Trophoblast cell (in vitro differentiated cells and primary cell): ENCODE results near the gene NECTIN4.
A peak's percentile ranks its signal among the peaks of the same experiment; 100 is the strongest.

Experiments used
- DNase-seq, 2 donors: peaks; one replicate each; pipeline ENCODE4 v3.0.0-alpha.2; 2016
- H2AFZ ChIP-seq: 2 replicates; pipeline ENCODE4 v1.6.1; 2013; ENCODE audit warnings: low read length, moderate library complexity, mild to moderate bottlenecking; ENCODE audit not compliant: insufficient read depth, poor library complexity
- H2AK5ac ChIP-seq: 2 replicates; pipeline ENCODE4 v1.6.1; 2013; ENCODE audit warnings: mild to moderate bottlenecking, low read length
- H2BK120ac ChIP-seq: 2 replicates; pipeline ENCODE4 v1.6.1; 2013; ENCODE audit warnings: low read length, mild to moderate bottlenecking, moderate library complexity; ENCODE audit not compliant: insufficient read depth, poor library complexity
- H2BK12ac ChIP-seq: 2 replicates; pipeline ENCODE4 v1.6.1; 2013; ENCODE audit warnings: mild to moderate bottlenecking, low read length, moderate library complexity
- H2BK5ac ChIP-seq: 2 replicates; pipeline ENCODE4 v1.6.1; 2013; ENCODE audit warnings: low read length, low read depth, moderate library complexity, mild to moderate bottlenecking; ENCODE audit not compliant: poor library complexity
- H3K14ac ChIP-seq: 2 replicates; pipeline ENCODE4 v1.6.1; 2013; ENCODE audit warnings: mild to moderate bottlenecking, low read length
- H3K18ac ChIP-seq: 2 replicates; pipeline ENCODE4 v1.6.1; 2013; ENCODE audit warnings: mild to moderate bottlenecking, low read length
- H3K23ac ChIP-seq: 2 replicates; pipeline ENCODE4 v1.6.1; 2013; ENCODE audit warnings: low read length
- H3K27ac ChIP-seq: 2 replicates; pipeline ENCODE4 v1.5.1; 2013; ENCODE audit warnings: low read depth, mild to moderate bottlenecking, inconsistent platforms, low read length, moderate library complexity
- H3K27me3 ChIP-seq: 2 replicates; pipeline ENCODE4 v1.6.1; 2013; ENCODE audit warnings: inconsistent platforms, mild to moderate bottlenecking, low read length, moderate library complexity; ENCODE audit not compliant: insufficient read depth
- H3K36me3 ChIP-seq, 2 experiments: 1 replicate in 1 of 2; 2 replicates in 1 of 2; pipeline ENCODE4 v1.6.1; 2013; ENCODE audit warnings: low read length in 2 of 2, mild to moderate bottlenecking in 2 of 2, moderate library complexity in 1 of 2; ENCODE audit not compliant: insufficient read depth in 2 of 2, control insufficient read depth in 1 of 2
- H3K4ac ChIP-seq: 2 replicates; pipeline ENCODE4 v1.6.1; 2013; ENCODE audit warnings: low read depth, mild to moderate bottlenecking, low read length, moderate library complexity
- H3K4me1 ChIP-seq, 2 experiments: 1 replicate in 1 of 2; 2 replicates in 1 of 2; pipeline ENCODE4 v1.6.1; 2013; ENCODE audit warnings: low read length in 2 of 2, mild to moderate bottlenecking in 2 of 2, moderate library complexity in 1 of 2; ENCODE audit not compliant: insufficient read depth in 2 of 2, control insufficient read depth in 1 of 2
- H3K4me2 ChIP-seq: 2 replicates; pipeline ENCODE4 v1.6.1; 2013; ENCODE audit warnings: inconsistent platforms, mild to moderate bottlenecking, low read length, moderate library complexity
- H3K4me3 ChIP-seq: 2 replicates; pipeline ENCODE4 v1.5.1; 2013; ENCODE audit warnings: mild to moderate bottlenecking, low read depth, low read length, inconsistent platforms
- H3K79me1 ChIP-seq: one replicate; pipeline ENCODE4 v1.6.1; 2013; ENCODE audit warnings: low read length
- H3K79me2 ChIP-seq: 2 replicates; pipeline ENCODE4 v1.6.1; 2013; ENCODE audit warnings: low read length, mild to moderate bottlenecking; ENCODE audit not compliant: control insufficient read depth, insufficient read depth, poor library complexity
- H3K9ac ChIP-seq: 2 replicates; pipeline ENCODE4 v1.6.1; 2013; ENCODE audit warnings: mild to moderate bottlenecking, low read length
- H3K9me3 ChIP-seq: 2 replicates; pipeline ENCODE4 v1.6.1; 2013; ENCODE audit warnings: low read depth, mild to moderate bottlenecking, control low read depth, inconsistent platforms, low read length; ENCODE audit not compliant: insufficient read depth
- H4K12ac ChIP-seq: 2 replicates; pipeline ENCODE4 v1.6.1; 2013; ENCODE audit warnings: low read depth, mild to moderate bottlenecking, low read length, moderate library complexity
- H4K8ac ChIP-seq: 2 replicates; pipeline ENCODE4 v1.6.1; 2013; ENCODE audit warnings: low read depth, mild to moderate bottlenecking, low read length, moderate library complexity
- H4K91ac ChIP-seq: one replicate; pipeline ENCODE4 v1.6.1; 2013; ENCODE audit warnings: low read depth, mild to moderate bottlenecking, low read length, moderate library complexity
- WGBS: extraction: QIAGEN DNeasy Blood & Tissue Kit; methylation state at CpG from one replicate; pipeline ENCODE4 v1.1.7; 2013; ENCODE audit warnings: missing lambda C conversion rate; ENCODE audit not compliant: insufficient read length, insufficient coverage; ENCODE audit errors: extremely low coverage; 5-methylcytosine and 5-hydroxymethylcytosine counted together

NECTIN4 gene

DNA sequence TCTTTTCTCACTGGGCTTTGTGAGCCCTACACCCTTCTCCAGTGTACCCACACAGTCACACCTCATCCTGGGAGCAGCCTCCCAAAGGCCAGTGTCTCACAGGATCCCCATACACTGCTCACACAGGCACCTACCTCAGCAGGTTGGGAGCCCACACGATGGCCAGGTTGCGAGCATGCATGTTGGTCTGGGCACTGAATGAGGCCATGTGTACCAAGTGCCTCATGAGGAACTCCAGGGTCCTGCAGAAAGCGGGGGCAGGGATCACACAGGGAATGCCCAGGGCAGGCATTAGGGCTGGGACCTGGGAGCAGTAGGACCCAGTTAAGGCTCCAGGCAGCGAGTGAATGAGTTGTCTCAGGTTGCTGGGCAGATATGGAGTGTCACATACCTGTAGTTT is 35.1 kb downstream of the NECTIN4 start:
- Histone ChIP-seq H2BK120ac (no peak overlapping the region), H3K79me2 (no peaks in the 10 kb centered on the region), H4K8ac (no peak overlapping the region), H3K9ac (no peak overlapping the region), H3K18ac (no peak overlapping the region), H4K91ac (no peak overlapping the region), H4K12ac (no peak overlapping the region), H2AK5ac (no peak overlapping the region), H3K4me2 (no peak overlapping the region), H3K27ac (no peak overlapping the region), H3K4me1 (peaks cover 2 to 4% of the 10 kb centered on the region in 2 experiments), H2BK5ac (no peak overlapping the region), H2AFZ (no peak overlapping the region), H3K9me3 (peaks cover 5% of the 10 kb centered on the region), H3K4me3 (no peak overlapping the region), H2BK12ac (no peak overlapping the region), H3K14ac (no peak overlapping the region), H3K4ac (no peak overlapping the region), H3K23ac (no peak overlapping the region), H3K27me3 (no peaks in the 10 kb centered on the region), H3K36me3 (peaks cover 0 to 4% of the 10 kb centered on the region in 2 experiments), H3K79me1 (no peaks in the 10 kb centered on the region)
- WGBS: no CpG with 5 or more reads among the region's 4 CpGs
- DNase-seq: no peak

DNA sequence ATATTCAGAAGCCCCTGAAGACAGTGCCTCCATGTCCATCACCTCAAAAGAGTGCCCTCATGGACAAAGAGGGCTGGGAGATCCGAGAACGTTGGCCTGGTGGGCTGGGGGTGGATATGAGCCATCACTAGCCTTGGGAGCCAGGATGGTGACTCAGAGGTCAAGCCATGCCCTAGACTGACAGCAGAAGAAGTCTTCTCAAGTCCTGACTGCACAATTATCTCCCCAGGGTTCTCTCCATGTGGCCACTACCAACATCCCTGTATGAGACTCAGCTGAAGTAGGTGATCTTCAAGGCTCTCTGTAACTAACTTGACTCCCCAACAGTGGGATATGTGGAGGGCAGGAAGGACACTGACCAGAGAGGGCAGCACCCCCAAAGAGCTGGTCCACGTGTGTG is 36.5 kb downstream of the NECTIN4 start:
- Histone ChIP-seq H3K4ac (no peak overlapping the region), H3K9ac (no peak overlapping the region), H3K79me2 (no peaks in the 10 kb centered on the region), H2BK12ac (no peak overlapping the region), H3K79me1 (no peaks in the 10 kb centered on the region), H2AK5ac (no peak overlapping the region), H3K36me3 (peaks cover 0 to 4% of the 10 kb centered on the region in 2 experiments), H2BK5ac (no peak overlapping the region), H2BK120ac (no peak overlapping the region), H4K12ac (no peak overlapping the region), H3K23ac (no peak overlapping the region), H3K18ac (no peak overlapping the region), H4K91ac (no peak overlapping the region), H3K9me3 (peaks cover 14% of the 10 kb centered on the region), H3K4me1 (peaks cover 2 to 4% of the 10 kb centered on the region in 2 experiments), H3K4me2 (no peak overlapping the region), H4K8ac (no peak overlapping the region), H2AFZ (no peak overlapping the region), H3K14ac (no peak overlapping the region), H3K27me3 (no peaks in the 10 kb centered on the region), H3K4me3 (no peak overlapping the region), H3K27ac (no peak overlapping the region)
- WGBS: no CpG with 5 or more reads among the region's 3 CpGs
- no peak for DNase-seq

DNA sequence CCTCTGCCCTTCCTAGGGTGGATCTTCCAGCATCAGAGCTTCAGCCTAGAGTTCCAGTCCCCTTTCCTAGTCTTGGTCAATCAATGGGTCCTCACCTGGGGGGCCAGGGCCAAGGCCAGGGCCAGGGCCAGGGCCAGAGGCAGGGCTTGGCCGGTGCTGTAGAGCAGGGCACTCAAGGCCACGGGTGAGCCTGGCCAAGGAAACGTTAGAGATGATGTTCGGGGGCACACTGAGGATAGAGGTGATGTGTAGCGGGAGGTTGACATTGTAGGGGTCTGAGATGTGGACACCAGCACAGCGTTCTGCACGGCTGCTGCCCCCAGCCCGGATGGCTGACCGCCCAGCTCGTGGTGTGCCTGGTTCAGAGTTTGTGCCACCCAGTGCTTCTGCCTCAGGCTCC is 38.1 kb downstream of the NECTIN4 start:
- H3K9me3 ChIP-seq: peaks cover 16% of the 10 kb centered on the region
- no peaks in the 10 kb centered on the region for H3K27me3 ChIP-seq
- WGBS: no CpG with 5 or more reads among the region's 10 CpGs
- no peak overlapping the region for H3K27ac ChIP-seq
- peaks cover 0 to 4% of the 10 kb centered on the region in 2 experiments for H3K36me3 ChIP-seq
- H3K18ac ChIP-seq: no peak overlapping the region
- H3K79me2 ChIP-seq: no peaks in the 10 kb centered on the region
- H3K14ac ChIP-seq: no peak overlapping the region
- H4K91ac ChIP-seq: peak overlapping the region; percentile 37
- no peak overlapping the region for H3K4me3 ChIP-seq
- peaks cover 3 to 4% of the 10 kb centered on the region in 2 experiments for H3K4me1 ChIP-seq
- no peak overlapping the region for H4K8ac ChIP-seq
- H4K12ac ChIP-seq: no peak overlapping the region
- no peak overlapping the region for H2AK5ac ChIP-seq
- H3K23ac ChIP-seq: no peak overlapping the region
- DNase-seq: no peak
- H3K4me2 ChIP-seq: no peak overlapping the region
- peaks cover 3% of the 10 kb centered on the region for H3K79me1 ChIP-seq
- peak overlapping the region; percentile 4 for H2BK120ac ChIP-seq
- no peak overlapping the region for H3K4ac ChIP-seq
- no peak overlapping the region for H2BK5ac ChIP-seq
- H2AFZ ChIP-seq: no peak overlapping the region
- no peak overlapping the region for H2BK12ac ChIP-seq
- no peak overlapping the region for H3K9ac ChIP-seq

DNA sequence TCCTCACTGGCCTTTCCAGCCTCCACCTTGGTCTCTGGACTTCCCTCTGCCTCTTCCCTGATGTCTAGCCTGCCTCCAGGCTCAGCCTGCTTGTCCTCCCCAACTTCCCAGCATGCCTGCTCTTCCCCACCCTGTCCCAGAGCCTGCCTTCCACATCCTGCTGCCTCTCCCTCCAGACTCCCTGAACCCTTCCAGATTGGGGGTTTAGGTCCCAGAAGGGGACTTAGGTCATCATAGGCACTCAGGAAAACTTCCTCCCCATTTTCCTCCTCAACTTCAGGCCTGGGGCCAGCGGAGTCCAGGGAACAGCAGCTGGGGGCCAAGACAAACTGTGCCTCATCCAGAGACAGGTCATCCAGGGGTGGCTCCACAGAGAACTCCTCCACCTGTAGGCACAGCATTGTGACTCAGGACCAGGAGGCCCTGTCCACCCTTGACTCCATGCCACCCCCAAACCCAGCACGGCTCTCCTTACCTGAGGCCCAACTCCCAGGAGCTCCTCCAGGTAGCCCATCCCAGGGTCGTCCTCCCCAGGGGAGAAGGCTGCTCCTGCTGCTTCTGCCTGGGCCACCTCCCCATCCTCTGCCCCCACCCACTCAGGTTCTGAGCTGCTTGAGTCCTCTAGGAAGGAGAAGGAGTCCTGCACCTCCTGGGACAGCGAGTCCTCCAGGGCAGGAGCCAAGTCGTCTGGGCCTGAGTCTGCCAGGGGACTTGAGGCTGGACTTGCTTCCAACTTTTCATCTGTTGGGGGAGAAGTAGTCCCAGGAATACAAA is 40.2 kb downstream of the NECTIN4 start:
- Histone ChIP-seq H2BK5ac (no peak overlapping the region), H3K4me3 (no peak overlapping the region), H3K9ac (no peak overlapping the region), H4K12ac (no peak overlapping the region), H3K27me3 (no peaks in the 10 kb centered on the region), H3K14ac (no peak overlapping the region), H4K91ac (no peak overlapping the region), H2AFZ (no peak overlapping the region), H3K4ac (no peak overlapping the region), H3K23ac (no peak overlapping the region), H3K4me2 (no peak overlapping the region), H2BK120ac (no peak overlapping the region), H3K18ac (no peak overlapping the region), H2BK12ac (no peak overlapping the region), H3K27ac (no peak overlapping the region), H3K79me1 (peaks cover 12% of the 10 kb centered on the region), H3K36me3 (peaks cover 0 to 4% of the 10 kb centered on the region in 2 experiments), H3K79me2 (peaks cover 9% of the 10 kb centered on the region), H3K4me1 (peaks cover 4% of the 10 kb centered on the region in 2 experiments), H3K9me3 (peaks cover 16% of the 10 kb centered on the region), H4K8ac (no peak overlapping the region), H2AK5ac (no peak overlapping the region)
- DNase-seq: no peak
- no CpG with 5 or more reads among the region's 5 CpGs for WGBS
